ENCODE data around the gene TMCC2. TPM values are rescaled to one million over a fixed set of nuclear protein-coding genes. Genes with fewer than 3 reads are reported as not detected.

TMCC2 gene
- total RNA-seq, 3 donors from 2014 or later (not counting 1 experiment from before 2014, with no cell fraction given) = 0.93 to 1.5 (median 1.1) TPM

DNA sequence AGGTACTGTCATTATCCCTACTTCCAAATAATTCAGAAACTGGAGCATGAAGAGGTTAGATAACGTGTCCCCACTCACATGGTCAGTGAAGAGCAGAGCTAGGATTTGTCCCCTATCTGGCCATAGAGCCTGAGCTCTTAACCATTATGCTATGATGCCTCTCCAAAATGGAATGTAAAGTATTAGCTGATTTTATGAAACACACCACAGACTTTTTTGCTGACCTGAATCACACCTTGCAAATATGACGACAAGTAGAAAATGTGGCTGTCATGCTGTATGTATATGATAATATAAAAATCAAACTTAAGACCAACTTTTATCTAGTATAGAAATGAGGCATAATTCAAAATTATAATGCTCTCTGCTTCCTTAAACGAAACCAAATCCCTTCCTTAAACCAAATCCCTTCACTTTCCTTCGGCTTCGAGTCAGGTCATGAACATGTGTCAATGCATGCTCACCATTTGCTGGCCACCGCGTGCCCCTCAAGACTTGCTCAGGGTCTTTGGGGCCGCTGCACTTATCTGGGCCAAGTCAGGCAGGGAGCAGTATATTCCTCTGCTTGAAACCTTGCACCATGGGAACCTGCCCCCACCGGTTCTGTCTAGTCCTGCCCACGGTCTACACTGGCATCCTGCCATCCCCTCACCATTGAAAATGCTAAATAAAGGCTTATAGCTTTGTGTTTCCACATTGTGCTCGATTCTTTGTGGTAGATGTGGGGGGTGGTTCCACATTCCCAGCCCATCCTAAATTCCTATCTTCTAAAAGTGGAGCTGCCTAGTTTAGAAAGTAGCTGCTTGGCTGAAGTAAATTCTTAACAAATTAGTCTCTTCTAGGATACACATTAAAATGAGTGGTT lies 1.6 kb upstream of the TMCC2 start:
- H3K4me3 Mint-ChIP-seq = peak overlapping the region; percentile 33

DNA sequence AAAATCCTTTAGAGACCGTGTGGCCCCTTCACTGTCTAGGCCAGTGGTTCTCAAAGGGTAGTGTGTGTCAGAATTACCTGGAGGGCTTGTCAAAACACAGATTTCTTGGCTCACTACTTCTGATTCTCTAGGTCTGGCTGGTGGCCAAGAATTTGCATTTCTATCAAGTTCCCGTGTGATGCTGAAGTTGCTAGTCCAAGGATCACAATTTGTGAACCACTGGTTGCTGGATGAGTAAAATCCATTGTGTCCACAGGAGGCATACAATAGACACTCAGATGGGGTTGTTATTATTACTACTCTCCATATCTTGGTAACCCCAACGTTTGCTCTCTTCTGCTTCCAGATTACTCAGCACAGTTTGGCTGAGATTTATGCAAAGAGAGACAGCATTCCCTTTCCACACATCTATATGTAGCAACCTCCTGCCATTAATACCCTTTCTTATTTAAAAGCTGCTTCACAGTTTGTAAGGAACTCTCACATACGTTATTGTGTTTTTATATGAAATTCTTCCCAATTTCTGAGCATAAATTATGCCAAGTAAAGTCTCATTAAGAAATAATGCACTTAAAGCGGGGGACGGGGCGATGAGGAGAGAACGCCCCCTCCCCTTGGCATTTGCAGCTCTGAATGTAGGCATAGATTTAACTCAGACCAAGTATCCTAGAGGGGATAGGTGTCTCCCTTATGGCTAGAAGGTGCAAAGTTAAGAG lies 720 bp upstream of the TMCC2 start:
- H3K4me1 Mint-ChIP-seq = peaks cover 31 to 36% of the 10 kb centered on the region in 2 donors
- H3K4me3 Mint-ChIP-seq = peak overlapping the region; percentile 74
- TF ChIP-seq, protein P1, sequence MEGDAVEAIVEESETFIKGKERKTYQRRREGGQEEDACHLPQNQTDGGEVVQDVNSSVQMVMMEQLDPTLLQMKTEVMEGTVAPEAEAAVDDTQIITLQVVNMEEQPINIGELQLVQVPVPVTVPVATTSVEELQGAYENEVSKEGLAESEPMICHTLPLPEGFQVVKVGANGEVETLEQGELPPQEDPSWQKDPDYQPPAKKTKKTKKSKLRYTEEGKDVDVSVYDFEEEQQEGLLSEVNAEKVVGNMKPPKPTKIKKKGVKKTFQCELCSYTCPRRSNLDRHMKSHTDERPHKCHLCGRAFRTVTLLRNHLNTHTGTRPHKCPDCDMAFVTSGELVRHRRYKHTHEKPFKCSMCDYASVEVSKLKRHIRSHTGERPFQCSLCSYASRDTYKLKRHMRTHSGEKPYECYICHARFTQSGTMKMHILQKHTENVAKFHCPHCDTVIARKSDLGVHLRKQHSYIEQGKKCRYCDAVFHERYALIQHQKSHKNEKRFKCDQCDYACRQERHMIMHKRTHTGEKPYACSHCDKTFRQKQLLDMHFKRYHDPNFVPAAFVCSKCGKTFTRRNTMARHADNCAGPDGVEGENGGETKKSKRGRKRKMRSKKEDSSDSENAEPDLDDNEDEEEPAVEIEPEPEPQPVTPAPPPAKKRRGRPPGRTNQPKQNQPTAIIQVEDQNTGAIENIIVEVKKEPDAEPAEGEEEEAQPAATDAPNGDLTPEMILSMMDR (IDR thresholded peaks at IDR 0.05) = no peak
- H3K27me3 ChIP-seq (ENCODE audit: control insufficient read depth, insufficient read depth, low read length) = peaks cover 9% of the 10 kb centered on the region
- no peaks in the 10 kb centered on the region for H3K9me3 Mint-ChIP-seq
- no peak overlapping the region for H3K27ac ChIP-seq (ENCODE audit: low read length)
- intact Hi-C loops (cut with micrococcal nuclease) = loop anchor here (2.0 kb wide), 1 partner anchor 16 kb away; the partner anchor contains the start of gene DSTYK
- peaks cover 27 to 33% of the 10 kb centered on the region in 2 donors for H3K27me3 Mint-ChIP-seq (ENCODE audit: low read depth in 2 of 2)
- DNase-seq = peak in 1 of 2 donors; percentile 38
- H3K9me3 ChIP-seq (ENCODE audit: control insufficient read depth, insufficient read depth, low read length) = no peaks in the 10 kb centered on the region
- no peaks in the 10 kb centered on the region for H3K36me3 Mint-ChIP-seq
- 25% methylated on average over 7 of the region's 8 CpGs for WGBS (ENCODE audit: insufficient coverage)
- ATAC-seq = no peak
- peaks cover 28% of the 10 kb centered on the region for H3K4me1 ChIP-seq (ENCODE audit: control insufficient read depth, insufficient read depth, low read length)
- H3K36me3 ChIP-seq (ENCODE audit: control insufficient read depth, insufficient read depth, low read length) = no peaks in the 10 kb centered on the region
- H3K27ac Mint-ChIP-seq = no peak overlapping the region
- H3K4me3 ChIP-seq (ENCODE audit: low read length) = peak overlapping the region; percentile 44

More for the DNA sequence above, 1.6 kb upstream of the TMCC2 start:
- TF ChIP-seq, protein P1 (IDR thresholded peaks at IDR 0.05) = no peak
- peaks cover 31 to 36% of the 10 kb centered on the region in 2 donors for H3K4me1 Mint-ChIP-seq
- no peaks in the 10 kb centered on the region for H3K36me3 Mint-ChIP-seq
- no peak for DNase-seq
- Histone ChIP-seq H3K4me1 (ENCODE audit: control insufficient read depth, insufficient read depth, low read length) (peaks cover 28% of the 10 kb centered on the region), H3K36me3 (ENCODE audit: control insufficient read depth, insufficient read depth, low read length) (no peaks in the 10 kb centered on the region), H3K27ac (ENCODE audit: low read length) (no peak overlapping the region), H3K9me3 (ENCODE audit: control insufficient read depth, insufficient read depth, low read length) (no peaks in the 10 kb centered on the region), H3K27me3 (ENCODE audit: control insufficient read depth, insufficient read depth, low read length) (peaks cover 9% of the 10 kb centered on the region), H3K4me3 (ENCODE audit: low read length) (no peak overlapping the region)
- no peaks in the 10 kb centered on the region for H3K9me3 Mint-ChIP-seq
- 82% methylated on average over 8 of the region's 11 CpGs for WGBS (ENCODE audit: insufficient coverage)
- intact Hi-C loops (cut with micrococcal nuclease) = loop anchor here (2.0 kb wide), 1 partner anchor 15 kb away; the partner anchor contains the start of gene DSTYK
- no peak for ATAC-seq
- peaks cover 27 to 38% of the 10 kb centered on the region in 2 donors for H3K27me3 Mint-ChIP-seq (ENCODE audit: low read depth in 2 of 2)
- no peak overlapping the region for H3K27ac Mint-ChIP-seq

DNA sequence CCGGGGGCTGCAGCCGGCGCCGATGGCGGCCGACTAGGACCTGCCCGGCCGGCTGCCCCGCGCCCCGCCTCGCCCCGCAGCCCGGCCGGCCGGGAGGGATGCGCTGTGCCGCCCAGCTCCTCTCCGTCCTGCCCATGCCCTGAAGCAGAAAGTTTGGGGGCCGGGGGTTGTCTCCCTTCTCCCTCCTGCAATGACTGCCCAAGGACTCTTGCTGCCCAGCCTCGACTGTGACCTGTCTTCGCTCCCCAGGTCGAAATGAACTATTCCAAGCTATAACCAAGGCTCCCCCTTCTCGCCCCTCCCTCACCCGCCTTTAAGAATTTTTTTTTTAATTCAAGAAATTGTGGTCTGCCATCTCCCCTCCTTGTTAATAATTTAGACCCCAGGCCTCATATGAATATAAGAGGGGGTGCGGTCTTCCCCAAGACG lies 361 bp downstream of the TMCC2 start:
- no peak for ATAC-seq
- Mint-ChIP-seq H3K27me3 (ENCODE audit: low read depth in 2 of 2) (peaks cover 27 to 32% of the 10 kb centered on the region in 2 donors), H3K4me1 (peaks cover 31 to 36% of the 10 kb centered on the region in 2 donors), H3K9me3 (no peaks in the 10 kb centered on the region), H3K27ac (peak overlapping the region in 1 of 2 donors; percentile 14), H3K4me3 (peak overlapping the region; percentile 91), H3K36me3 (no peaks in the 10 kb centered on the region)
- Histone ChIP-seq H3K4me3 (ENCODE audit: low read length) (peak overlapping the region; percentile 46), H3K4me1 (ENCODE audit: control insufficient read depth, insufficient read depth, low read length) (peaks cover 28% of the 10 kb centered on the region), H3K27me3 (ENCODE audit: control insufficient read depth, insufficient read depth, low read length) (peaks cover 9% of the 10 kb centered on the region), H3K27ac (ENCODE audit: low read length) (no peak overlapping the region), H3K9me3 (ENCODE audit: control insufficient read depth, insufficient read depth, low read length) (no peaks in the 10 kb centered on the region), H3K36me3 (ENCODE audit: control insufficient read depth, insufficient read depth, low read length) (no peaks in the 10 kb centered on the region)
- under 1% methylated on average over 26 of the region's 27 CpGs for WGBS (ENCODE audit: insufficient coverage)
- peak in 1 of 2 donors; percentile 35 for DNase-seq
- TF ChIP-seq, protein P1 (IDR thresholded peaks at IDR 0.05) = no peak
- intact Hi-C loops (cut with micrococcal nuclease) = loop anchor here (2.0 kb wide), 1 partner anchor 29 kb away; no protein-coding TSS in a partner anchor
